ENCODE measurements around the gene UNG. TPM values are rescaled to one million over a fixed set of nuclear protein-coding genes. Genes with fewer than 3 reads are reported as not detected.

UNG gene
- total RNA-seq, 1 experiment from 2014 or later: 188 TPM

DNA sequence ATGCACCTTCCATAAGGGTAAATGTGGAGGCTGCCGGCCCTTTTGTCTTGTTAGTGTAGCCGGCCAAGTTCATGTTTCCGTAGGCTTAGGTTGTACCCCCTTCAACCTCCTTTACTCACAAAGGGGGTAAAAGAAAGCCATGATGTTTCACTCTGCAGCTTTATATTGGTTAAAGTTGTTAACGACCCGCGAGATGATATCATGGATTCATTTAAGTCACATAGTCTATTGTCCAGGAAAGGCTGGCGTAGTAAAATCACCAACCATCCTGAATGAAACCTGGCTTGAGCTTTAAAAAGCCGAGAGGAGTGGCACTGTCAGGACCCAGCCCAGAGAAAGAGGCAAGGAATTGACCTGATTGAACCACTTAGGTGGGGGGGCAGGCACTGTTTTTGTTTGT, 1.3 kb downstream of the UNG start:
- H3T11ph ChIP-seq (ENCODE audit: low read length): no peak overlapping the region
- Mint-ChIP-seq H3K36me3 (ENCODE audit: insufficient read depth in 1 of 3, low read depth in 3 of 3) (peaks cover 39 to 49% (median 48%) of the 10 kb centered on the region in 3 experiments), H3K27ac (no peak overlapping the region; a peak in 1 of 7 replicates), H3K4me3 (peak overlapping the region; percentile 86 to 89), H3K9me3 (no peaks in the 10 kb centered on the region), H3K4me1 (peaks cover 2 to 13% of the 10 kb centered on the region in 2 experiments), H3K27me3 (ENCODE audit: low read depth) (no peaks in the 10 kb centered on the region)
- H2AK5ac ChIP-seq (ENCODE audit: insufficient read length, low read length): no peak overlapping the region
- peaks cover 5% of the 10 kb centered on the region; the same call in 1 of the 2 replicates for H3K79me2 ChIP-seq (ENCODE audit: insufficient read depth, low read length)
- peak overlapping the region; percentile 82 for H3K9ac ChIP-seq (ENCODE audit: extremely low read depth, insufficient read length, low read length)
- H3K4ac ChIP-seq (ENCODE audit: low read depth, low read length): no peak overlapping the region; the same call in 1 of the 2 replicates
- H3K56ac ChIP-seq (ENCODE audit: insufficient read length, low read depth, low read length): no peak overlapping the region
- peaks cover 8% of the 10 kb centered on the region for H3K79me1 ChIP-seq (ENCODE audit: insufficient read depth, low read depth, low read length, poor library complexity, severe bottlenecking)
- H2BK120ac ChIP-seq (ENCODE audit: low read depth, low read length, poor library complexity, severe bottlenecking): no peak overlapping the region
- no peaks in the 10 kb centered on the region for H3K27me3 ChIP-seq (ENCODE audit: insufficient read depth, low read length)
- H3K4me2 ChIP-seq (ENCODE audit: insufficient read depth, insufficient read length, low read length): peak overlapping the region; percentile 85
- peaks cover 10% of the 10 kb centered on the region for H3K23me2 ChIP-seq (ENCODE audit: insufficient read length, low read depth, low read length, poor library complexity, severe bottlenecking)
- H2BK20ac ChIP-seq (ENCODE audit: low read depth, low read length, poor library complexity, severe bottlenecking): no peak overlapping the region
- TF ChIP-seq CTCF (conservative IDR thresholded peaks at IDR 0.05): no peak
- H2BK12ac ChIP-seq (ENCODE audit: insufficient read length, low read depth, low read length): no peak overlapping the region
- no CpG with 5 or more reads among the region's 8 CpGs for WGBS (ENCODE audit: extremely low coverage, insufficient read length, low lambda C conversion rate)
- no peak overlapping the region for H2AFZ ChIP-seq (ENCODE audit: low read length)
- H2BK5ac ChIP-seq (ENCODE audit: insufficient read length, low read length): no peak overlapping the region
- H3K4me1 ChIP-seq (ENCODE audit: insufficient read depth, low read length): no peaks in the 10 kb centered on the region
- no peak overlapping the region for H3K23ac ChIP-seq (ENCODE audit: insufficient read length, low read depth, low read length)
- H4K91ac ChIP-seq (ENCODE audit: insufficient read length, low read depth, low read length): no peak overlapping the region
- no peaks in the 10 kb centered on the region for H3K9me3 ChIP-seq (ENCODE audit: control insufficient read depth, low read depth, low read length)
- no peaks in the 10 kb centered on the region for H4K20me1 ChIP-seq (ENCODE audit: control insufficient read depth, insufficient read depth, insufficient read length)
- H3K27ac ChIP-seq (ENCODE audit: insufficient read length, low read depth, low read length): no peak overlapping the region
- H2BK15ac ChIP-seq (ENCODE audit: low read depth, low read length): no peak overlapping the region
- H3K18ac ChIP-seq (ENCODE audit: insufficient read length, low read depth, low read length): peak overlapping the region; percentile 57
- peak overlapping the region; percentile 68; the same call in 1 of the 2 replicates for H3K14ac ChIP-seq (ENCODE audit: insufficient read depth, low read length)
- DNase-seq: no peak
- H4K5ac ChIP-seq (ENCODE audit: insufficient read length, low read depth, low read length): no peak overlapping the region
- no peak overlapping the region for H4K8ac ChIP-seq (replicated peaks; ENCODE audit: insufficient read length, low read depth, low read length)
